HL-60 (cell line): Measurements from ENCODE around the gene GLI3.

Experiments
- DNase-seq, 2 experiments: peaks; one replicate each; pipeline ENCODE4 v3.0.0-alpha.2; 2010 to 2020; ENCODE audit warnings: low read depth in 1 of 2, low spot score in 1 of 2
- H3K27ac ChIP-seq: fragments of 250-450 bp; sonication (Bioruptor Pico); replicated peaks from 2 replicates; pipeline ENCODE4 v1.5.1; 2020; ENCODE audit warnings: mild to moderate bottlenecking, moderate library complexity
- H3K27me3 ChIP-seq: fragments of 250-450 bp; sonication (Bioruptor Pico); 2 replicates; pipeline ENCODE4 v1.5.1; 2021; ENCODE audit warnings: mild to moderate bottlenecking, moderate library complexity; ENCODE audit not compliant: insufficient read depth, poor library complexity, severe bottlenecking
- H3K4me3 ChIP-seq: replicated peaks from 2 replicates; pipeline ENCODE4 v1.5.1; 2011; ENCODE audit warnings: mild to moderate bottlenecking, control low read depth, low read length; ENCODE audit not compliant: insufficient read depth
- CTCF ChIP-seq: IDR thresholded peaks from one replicate; pipeline ENCODE4 v1.5.1; 2011; ENCODE audit warnings: low read length, control low read depth, inconsistent platforms; ENCODE audit not compliant: insufficient read depth
- GABPA ChIP-seq: IDR thresholded peaks from 2 replicates; pipeline ENCODE4 v1.6.1; 2012; ENCODE audit warnings: low read depth
- POLR2AphosphoS5 ChIP-seq: IDR thresholded peaks from 2 replicates; pipeline ENCODE4 v1.6.1; 2012; ENCODE audit warnings: low read depth
- REST ChIP-seq: IDR thresholded peaks from 2 replicates; pipeline ENCODE4 v1.6.1; 2012; ENCODE audit warnings: low read depth; ENCODE audit not compliant: insufficient replicate concordance
- SPI1 ChIP-seq: IDR thresholded peaks from 2 replicates; pipeline ENCODE4 v1.6.1; 2012; ENCODE audit warnings: low read depth, mild to moderate bottlenecking, borderline replicate concordance

GLI3 gene

GRCh38 chr7:41964183-41964753 is 272.7 kb downstream of the GLI3 start:
- Histone ChIP-seq H3K4me3 (no peak overlapping the region), H3K27me3 (peaks cover 2% of the 10 kb centered on the region), H3K27ac (no peak overlapping the region)
- DNase-seq = no peak
- TF ChIP-seq REST = no peak
- TF ChIP-seq SPI1 = no peak
- TF ChIP-seq POLR2AphosphoS5 = no peak
- TF ChIP-seq CTCF = no peak
- no peak for TF ChIP-seq GABPA

GRCh38 chr7:41956705-41957104 is 280.3 kb downstream of the GLI3 start:
- H3K27ac ChIP-seq = no peak overlapping the region
- TF ChIP-seq REST (no peak), GABPA (no peak), POLR2AphosphoS5 (no peak), SPI1 (no peak), CTCF (no peak)

GRCh38 chr7:41955893-41956675 is 280.9 kb downstream of the GLI3 start:
- TF ChIP-seq SPI1 (peak; percentile 64; the same call in 1 of the 2 replicates), REST (no peak), POLR2AphosphoS5 (0 out of 2 replicates have a peak, but pooled peaks have one; percentile 50)
- Histone ChIP-seq H3K27ac (no peak overlapping the region), H3K4me3 (no peak overlapping the region), H3K27me3 (peaks cover 2% of the 10 kb centered on the region)
- peak; percentile 59 to 82 for DNase-seq

More at GRCh38 chr7:41956705-41957104, 280.3 kb downstream of the GLI3 start:
- H3K4me3 ChIP-seq = no peak overlapping the region
- H3K27me3 ChIP-seq = peaks cover 2% of the 10 kb centered on the region
- DNase-seq = no peak
